ENCODE results near the gene KCNJ14.

The KCNJ14 gene

GRCh38 chr19:48455171-48455907 is at the start of gene KCNJ14:
TSS of gene KCNJ14 (plus strand) at chr19:48455574. CDS start at chr19:48461725, 6,151 bp downstream.
- TF ChIP-seq CTCF (IDR thresholded peaks at IDR 0.05; ENCODE audit: extremely low read depth, missing control alignments) = no peak
- no peak for DNase-seq (ENCODE audit: low spot score)

DNA sequence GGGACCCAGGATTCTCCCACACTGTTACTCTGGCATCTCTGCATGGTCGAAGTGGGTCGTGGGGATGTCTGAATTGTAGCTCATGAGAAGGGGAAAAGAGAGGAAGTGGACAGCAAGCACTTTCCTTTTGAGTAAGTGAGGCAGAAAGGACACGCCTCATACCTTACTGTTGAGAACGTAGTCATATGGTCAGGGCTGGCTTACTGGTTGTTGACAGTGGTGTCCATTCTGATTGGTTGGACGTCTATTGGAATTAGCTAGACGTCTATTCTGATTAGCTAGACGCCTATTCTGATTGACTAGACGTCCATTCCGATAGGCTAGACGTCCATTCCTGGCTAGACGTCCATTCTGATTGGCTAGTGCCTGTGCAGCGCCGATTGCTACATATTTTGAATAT is 49.5 kb upstream of the KCNJ14 start:
- TF ChIP-seq CTCF (IDR thresholded peaks at IDR 0.05; ENCODE audit: extremely low read depth, missing control alignments) = no peak
- peak; percentile 60 for DNase-seq (ENCODE audit: low spot score)

GRCh38 chr19:48413879-48414587 is 41.3 kb upstream of the KCNJ14 start:
- no peak for DNase-seq (ENCODE audit: low spot score)

GRCh38 chr19:48415395-48415794 is 40.0 kb upstream of the KCNJ14 start:
- TF ChIP-seq CTCF (IDR thresholded peaks at IDR 0.05; ENCODE audit: extremely low read depth, missing control alignments) = no peak
- peak; percentile 74 for DNase-seq (ENCODE audit: low spot score)

More at GRCh38 chr19:48413879-48414587, 41.3 kb upstream of the KCNJ14 start:
- TF ChIP-seq CTCF (IDR thresholded peaks at IDR 0.05; ENCODE audit: extremely low read depth, missing control alignments) = no peak

- TF ChIP-seq CTCF (IDR thresholded peaks at IDR 0.05; ENCODE audit: extremely low read depth, missing control alignments) = no peak
- no peak for DNase-seq (ENCODE audit: low spot score)
Measured at GRCh38 chr19:48415806-48416221, 39.6 kb upstream of the KCNJ14 start.

GRCh38 chr19:48417421-48417820 is 38.0 kb upstream of the KCNJ14 start:
- DNase-seq (ENCODE audit: low spot score) = no peak
- TF ChIP-seq CTCF (IDR thresholded peaks at IDR 0.05; ENCODE audit: extremely low read depth, missing control alignments) = no peak

Data from GM20000 (cell line).